ENCODE measurements around the gene NPTX1.

DNA sequence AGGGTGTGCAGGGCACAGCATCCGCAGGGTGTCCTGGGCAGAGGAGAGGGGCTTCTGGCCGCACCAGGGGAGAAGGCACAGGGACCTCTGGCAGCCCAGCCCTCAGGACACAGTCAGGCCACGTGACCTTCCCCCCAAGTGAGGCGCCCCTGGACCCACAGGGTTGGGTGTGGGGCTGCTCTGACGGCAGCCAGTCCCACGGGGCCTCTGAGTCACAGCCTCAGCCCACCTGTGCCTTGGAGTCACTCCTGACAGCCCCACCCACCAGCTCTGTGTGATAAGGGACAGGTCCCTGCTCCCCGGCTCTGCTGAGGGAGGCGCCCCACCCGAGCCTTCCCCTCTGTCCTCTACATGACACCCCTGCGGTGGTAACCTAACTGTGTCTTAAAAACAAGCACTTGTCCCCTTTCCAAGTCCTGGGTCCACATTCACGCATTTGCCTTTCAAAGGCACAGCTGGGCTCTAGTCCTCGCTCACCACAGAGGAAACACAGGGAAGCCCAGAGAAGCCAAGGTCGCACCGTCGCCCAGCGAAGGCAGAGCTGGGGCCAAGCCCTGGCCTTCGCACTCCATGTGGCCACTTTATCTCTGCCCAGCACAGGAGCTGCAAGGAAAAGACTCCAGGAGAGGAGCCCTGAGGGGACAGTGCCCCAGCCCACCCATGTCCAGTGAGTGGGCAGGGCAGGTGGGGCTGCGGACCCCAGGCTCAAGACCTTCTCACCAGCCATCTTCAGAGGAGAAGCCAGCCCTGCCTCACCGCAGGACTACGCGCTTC, 5.1 kb upstream of the NPTX1 start:
- TF ChIP-seq POLR2AphosphoS5 (IDR thresholded peaks at IDR 0.05; ENCODE audit: low read depth, low read length) (no peak), REST (IDR thresholded peaks at IDR 0.05; ENCODE audit: insufficient read depth in 1 of 2, low read depth in 2 of 2, low read length in 2 of 2) (no peak), SIN3A (IDR thresholded peaks at IDR 0.05; ENCODE audit: borderline replicate concordance, insufficient read depth, low read length) (no peak), TAF1 (IDR thresholded peaks at IDR 0.05; ENCODE audit: borderline replicate concordance, insufficient read depth, low read length) (no peak)
